Measurements from ENCODE around the gene DOP1A.
A peak's percentile ranks its signal among the peaks of the same experiment; 100 is the strongest.

DNA sequence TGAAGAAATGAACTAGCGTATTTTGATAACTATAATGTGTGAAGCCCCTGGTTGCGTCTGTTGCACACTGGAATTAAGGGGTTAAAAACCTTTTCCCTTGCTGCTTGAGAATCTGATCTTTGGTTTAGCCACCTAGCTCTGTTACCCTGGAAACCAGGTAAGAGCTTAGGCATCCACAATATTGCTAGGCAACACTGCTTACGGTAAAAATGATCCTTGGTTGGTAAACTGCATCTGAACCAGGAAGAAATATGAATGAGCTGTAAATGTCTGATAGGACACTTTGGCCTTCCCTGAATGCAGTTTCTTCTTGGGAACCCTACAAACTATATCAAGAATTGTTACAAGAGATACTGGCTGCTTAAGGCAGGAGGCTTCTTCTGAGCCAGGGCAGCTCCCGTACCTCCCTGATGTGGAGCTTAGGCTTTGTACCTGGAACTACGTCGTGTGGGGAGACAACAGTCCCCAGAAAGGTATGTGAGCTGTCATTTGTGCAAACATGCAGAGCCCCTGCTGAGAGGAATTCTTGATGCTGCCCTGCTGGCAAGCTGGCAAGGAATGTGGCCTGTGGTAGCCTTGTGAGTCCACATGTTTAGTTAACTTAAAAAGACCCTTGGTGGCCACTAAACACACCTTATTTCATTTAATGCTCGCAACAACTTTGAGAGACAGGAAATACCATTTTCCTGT, 20.3 kb upstream of the DOP1A start:
- TF ChIP-seq TAF1 (IDR thresholded peaks at IDR 0.05; ENCODE audit: low read depth) (no peak), RAD21 (IDR thresholded peaks at IDR 0.05; ENCODE audit: low read depth) (no peak), EP300 (IDR thresholded peaks at IDR 0.05; ENCODE audit: borderline replicate concordance) (no peak), TEAD4 (IDR thresholded peaks at IDR 0.05) (peak; percentile 41; the same call in 1 of the 2 replicates), CEBPB (IDR thresholded peaks at IDR 0.05) (no peak), YY1 (IDR thresholded peaks at IDR 0.05; ENCODE audit: low read depth) (no peak), EGR1 (IDR thresholded peaks at IDR 0.05) (no peak), ZBTB7A (IDR thresholded peaks at IDR 0.05; ENCODE audit: low read depth) (no peak), CREB1 (IDR thresholded peaks at IDR 0.05; ENCODE audit: low read depth) (no peak), FOXM1 (IDR thresholded peaks at IDR 0.05; ENCODE audit: borderline replicate concordance, low read depth) (no peak)
- TF ChIP-seq, protein P1, sequence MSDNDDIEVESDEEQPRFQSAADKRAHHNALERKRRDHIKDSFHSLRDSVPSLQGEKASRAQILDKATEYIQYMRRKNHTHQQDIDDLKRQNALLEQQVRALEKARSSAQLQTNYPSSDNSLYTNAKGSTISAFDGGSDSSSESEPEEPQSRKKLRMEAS (IDR thresholded peaks at IDR 0.05) = no peak
- TF ChIP-seq, protein P2, sequence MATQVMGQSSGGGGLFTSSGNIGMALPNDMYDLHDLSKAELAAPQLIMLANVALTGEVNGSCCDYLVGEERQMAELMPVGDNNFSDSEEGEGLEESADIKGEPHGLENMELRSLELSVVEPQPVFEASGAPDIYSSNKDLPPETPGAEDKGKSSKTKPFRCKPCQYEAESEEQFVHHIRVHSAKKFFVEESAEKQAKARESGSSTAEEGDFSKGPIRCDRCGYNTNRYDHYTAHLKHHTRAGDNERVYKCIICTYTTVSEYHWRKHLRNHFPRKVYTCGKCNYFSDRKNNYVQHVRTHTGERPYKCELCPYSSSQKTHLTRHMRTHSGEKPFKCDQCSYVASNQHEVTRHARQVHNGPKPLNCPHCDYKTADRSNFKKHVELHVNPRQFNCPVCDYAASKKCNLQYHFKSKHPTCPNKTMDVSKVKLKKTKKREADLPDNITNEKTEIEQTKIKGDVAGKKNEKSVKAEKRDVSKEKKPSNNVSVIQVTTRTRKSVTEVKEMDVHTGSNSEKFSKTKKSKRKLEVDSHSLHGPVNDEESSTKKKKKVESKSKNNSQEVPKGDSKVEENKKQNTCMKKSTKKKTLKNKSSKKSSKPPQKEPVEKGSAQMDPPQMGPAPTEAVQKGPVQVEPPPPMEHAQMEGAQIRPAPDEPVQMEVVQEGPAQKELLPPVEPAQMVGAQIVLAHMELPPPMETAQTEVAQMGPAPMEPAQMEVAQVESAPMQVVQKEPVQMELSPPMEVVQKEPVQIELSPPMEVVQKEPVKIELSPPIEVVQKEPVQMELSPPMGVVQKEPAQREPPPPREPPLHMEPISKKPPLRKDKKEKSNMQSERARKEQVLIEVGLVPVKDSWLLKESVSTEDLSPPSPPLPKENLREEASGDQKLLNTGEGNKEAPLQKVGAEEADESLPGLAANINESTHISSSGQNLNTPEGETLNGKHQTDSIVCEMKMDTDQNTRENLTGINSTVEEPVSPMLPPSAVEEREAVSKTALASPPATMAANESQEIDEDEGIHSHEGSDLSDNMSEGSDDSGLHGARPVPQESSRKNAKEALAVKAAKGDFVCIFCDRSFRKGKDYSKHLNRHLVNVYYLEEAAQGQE (IDR thresholded peaks at IDR 0.05; ENCODE audit: low read depth) = no peak
